Measurements from ENCODE around the gene ZNF331. TPM values are rescaled to one million over a fixed set of nuclear protein-coding genes. Genes with fewer than 3 reads are reported as not detected.

Gene ZNF331
- total and polyA plus RNA-seq, 2 donors (not counting 1 experiment from before 2014, with no cell fraction given): 4.8 to 16.2 TPM

GRCh38 chr19:53571339-53571738, 33.4 kb downstream of the ZNF331 start:
- TF ChIP-seq CTCF (conservative IDR thresholded peaks at IDR 0.05 in 1 of 2, IDR thresholded peaks at IDR 0.05 in 1 of 2; ENCODE audit: low read depth in 1 of 2, low read length in 2 of 2) (no peak), EZH2 (IDR thresholded peaks at IDR 0.05; ENCODE audit: low read length, missing control alignments) (no peak)
- no peak overlapping the region for H2AFZ ChIP-seq (ENCODE audit: low read length)
- no peaks in the 10 kb centered on the region for H4K20me1 ChIP-seq (ENCODE audit: control insufficient read depth, extremely low read depth, insufficient read depth, low read length)
- H3K4me2 ChIP-seq (ENCODE audit: extremely low read depth, insufficient read depth, low read length): no peak overlapping the region
- no peak overlapping the region for H3K9ac ChIP-seq (ENCODE audit: insufficient read depth, low read length)
- H3K4me3 ChIP-seq (replicated peaks in 1 of 4; ENCODE audit: control extremely low read depth in 1 of 4, insufficient read depth in 1 of 4, low read depth in 3 of 4, low read length in 4 of 4): no peak overlapping the region
- H3K9me3 ChIP-seq (ENCODE audit: control insufficient read depth, insufficient read depth, low read depth, low read length): no peaks in the 10 kb centered on the region
- no peaks in the 10 kb centered on the region for H3K4me1 ChIP-seq (ENCODE audit: control insufficient read depth, extremely low read depth, insufficient read depth, low read length)
- H3K27me3 ChIP-seq (ENCODE audit: control insufficient read depth, insufficient read depth, low read length): no peaks in the 10 kb centered on the region
- no peak overlapping the region for H3K27ac ChIP-seq (ENCODE audit: insufficient read depth, low read length)
- H3K36me3 ChIP-seq (ENCODE audit: control insufficient read depth, insufficient read depth, low read length): peaks cover 2% of the 10 kb centered on the region
- DNase-seq (ENCODE audit: low read depth in 2 of 2): no peak
- H3K79me2 ChIP-seq (ENCODE audit: control insufficient read depth, insufficient read depth, low read length): no peaks in the 10 kb centered on the region

GRCh38 chr19:53576941-53577653, 39.2 kb downstream of the ZNF331 start:
- H3K4me1 ChIP-seq (ENCODE audit: control insufficient read depth, extremely low read depth, insufficient read depth, low read length): no peaks in the 10 kb centered on the region
- H3K4me3 ChIP-seq (replicated peaks in 1 of 4; ENCODE audit: control extremely low read depth in 1 of 4, insufficient read depth in 1 of 4, low read depth in 3 of 4, low read length in 4 of 4): no peak overlapping the region
- H3K79me2 ChIP-seq (ENCODE audit: control insufficient read depth, insufficient read depth, low read length): no peaks in the 10 kb centered on the region
- peaks cover 7% of the 10 kb centered on the region for H3K9me3 ChIP-seq (ENCODE audit: control insufficient read depth, insufficient read depth, low read depth, low read length)
- no peak overlapping the region for H3K4me2 ChIP-seq (ENCODE audit: extremely low read depth, insufficient read depth, low read length)
- H3K27ac ChIP-seq (ENCODE audit: insufficient read depth, low read length): no peak overlapping the region
- no peaks in the 10 kb centered on the region for H3K27me3 ChIP-seq (ENCODE audit: control insufficient read depth, insufficient read depth, low read length)
- H3K9ac ChIP-seq (ENCODE audit: insufficient read depth, low read length): no peak overlapping the region
- H2AFZ ChIP-seq (ENCODE audit: low read length): no peak overlapping the region
- no peaks in the 10 kb centered on the region for H4K20me1 ChIP-seq (ENCODE audit: control insufficient read depth, extremely low read depth, insufficient read depth, low read length)
- DNase-seq (ENCODE audit: low read depth in 2 of 2): no peak
- H3K36me3 ChIP-seq (ENCODE audit: control insufficient read depth, insufficient read depth, low read length): peaks cover 9% of the 10 kb centered on the region
- TF ChIP-seq EZH2 (IDR thresholded peaks at IDR 0.05; ENCODE audit: low read length, missing control alignments) (no peak), CTCF (conservative IDR thresholded peaks at IDR 0.05 in 1 of 2, IDR thresholded peaks at IDR 0.05 in 1 of 2; ENCODE audit: low read depth in 1 of 2, low read length in 2 of 2) (no peak)

- no peaks in the 10 kb centered on the region for H4K20me1 ChIP-seq (ENCODE audit: control insufficient read depth, extremely low read depth, insufficient read depth, low read length)
- peaks cover 7% of the 10 kb centered on the region for H3K9me3 ChIP-seq (ENCODE audit: control insufficient read depth, insufficient read depth, low read depth, low read length)
- no peak for DNase-seq (ENCODE audit: low read depth in 2 of 2)
- no peak for TF ChIP-seq CTCF (conservative IDR thresholded peaks at IDR 0.05 in 1 of 2, IDR thresholded peaks at IDR 0.05 in 1 of 2; ENCODE audit: low read depth in 1 of 2, low read length in 2 of 2)
- no peaks in the 10 kb centered on the region for H3K4me1 ChIP-seq (ENCODE audit: control insufficient read depth, extremely low read depth, insufficient read depth, low read length)
- no peaks in the 10 kb centered on the region for H3K27me3 ChIP-seq (ENCODE audit: control insufficient read depth, insufficient read depth, low read length)
- H2AFZ ChIP-seq (ENCODE audit: low read length): no peak overlapping the region
- H3K4me2 ChIP-seq (ENCODE audit: extremely low read depth, insufficient read depth, low read length): no peak overlapping the region
- H3K4me3 ChIP-seq (replicated peaks in 1 of 4; ENCODE audit: control extremely low read depth in 1 of 4, insufficient read depth in 1 of 4, low read depth in 3 of 4, low read length in 4 of 4): no peak overlapping the region
- no peak overlapping the region for H3K9ac ChIP-seq (ENCODE audit: insufficient read depth, low read length)
- H3K27ac ChIP-seq (ENCODE audit: insufficient read depth, low read length): no peak overlapping the region
- no peaks in the 10 kb centered on the region for H3K79me2 ChIP-seq (ENCODE audit: control insufficient read depth, insufficient read depth, low read length)
- H3K36me3 ChIP-seq (ENCODE audit: control insufficient read depth, insufficient read depth, low read length): peaks cover 9% of the 10 kb centered on the region
These were observed 40.0 kb downstream of the ZNF331 start for GRCh38 chr19:53577968-53578367.
